GM18526 (cell line): ENCODE measurements around the gene ATP2C2.

Source experiments
- POLR2A ChIP-seq: IDR thresholded peaks from 3 replicates; pipeline ENCODE4 v1.6.1; 2011; ENCODE audit not compliant: insufficient read length; ENCODE audit errors: extremely low read depth

Gene ATP2C2

DNA sequence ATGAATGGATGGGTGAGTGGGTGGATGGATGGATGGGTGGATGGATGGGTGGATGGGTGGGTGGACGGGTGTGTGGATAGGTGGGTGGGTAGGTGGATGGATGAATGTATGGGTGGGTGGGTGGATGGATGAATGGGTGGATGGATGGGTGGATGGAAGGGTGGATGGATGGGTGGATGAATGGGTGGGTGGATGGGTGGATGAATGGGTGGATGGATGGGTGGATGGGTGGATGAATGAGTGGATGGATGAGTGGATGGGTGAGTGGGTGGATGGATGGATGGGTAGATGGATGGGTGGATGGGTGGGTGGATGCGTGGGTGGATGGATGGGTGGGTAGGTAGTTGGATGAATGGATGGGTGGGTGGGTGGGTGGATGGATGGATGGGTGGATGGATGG, 13.2 kb upstream of the ATP2C2 start:
- no peak for TF ChIP-seq POLR2A

DNA sequence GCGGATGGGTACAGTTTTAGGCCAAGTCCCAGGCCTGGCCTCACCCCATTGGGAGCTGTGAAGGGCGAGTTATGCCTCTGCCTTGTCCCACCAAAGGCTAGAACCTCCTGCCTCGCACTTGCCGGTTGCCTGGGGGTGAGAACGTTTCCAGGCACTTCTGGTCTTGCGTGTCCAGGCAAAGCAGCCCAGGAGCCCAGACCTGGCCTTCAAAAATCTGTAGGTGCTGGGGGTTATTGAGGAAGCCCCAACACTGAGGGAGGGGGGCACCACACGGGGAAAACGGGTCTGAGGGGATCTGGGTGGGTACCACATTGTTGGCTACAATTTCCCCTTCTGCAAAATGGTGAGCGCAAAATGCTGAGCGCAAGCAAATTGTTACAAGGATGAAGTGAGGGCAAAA, 12.2 kb upstream of the ATP2C2 start:
- TF ChIP-seq POLR2A: no peak

DNA sequence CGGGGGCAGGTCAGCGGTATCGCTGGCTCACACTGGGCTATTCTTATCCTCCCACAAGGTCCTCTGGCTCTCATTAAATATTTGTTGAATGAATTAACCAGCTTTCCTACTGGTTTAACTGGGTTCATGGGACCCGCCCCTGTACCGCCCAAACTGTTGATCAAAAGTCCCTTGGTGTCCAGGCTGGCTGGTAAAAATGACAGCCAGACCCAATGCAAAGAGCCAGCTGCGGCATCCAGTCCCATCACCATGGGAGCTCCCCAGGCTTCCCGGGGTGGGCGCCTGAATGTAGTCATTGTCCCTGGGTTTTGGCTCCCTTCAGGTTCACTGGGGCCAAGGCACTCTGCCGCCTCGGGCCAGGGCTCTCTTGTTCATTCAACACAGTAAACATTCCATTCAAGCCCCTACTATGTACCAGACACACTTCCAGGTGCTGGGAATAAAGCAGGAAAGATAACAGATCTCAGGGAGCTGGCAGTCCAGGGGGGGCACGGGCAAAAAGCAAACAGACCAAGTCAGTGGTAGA, 11.7 kb upstream of the ATP2C2 start:
- TF ChIP-seq POLR2A: no peak

DNA sequence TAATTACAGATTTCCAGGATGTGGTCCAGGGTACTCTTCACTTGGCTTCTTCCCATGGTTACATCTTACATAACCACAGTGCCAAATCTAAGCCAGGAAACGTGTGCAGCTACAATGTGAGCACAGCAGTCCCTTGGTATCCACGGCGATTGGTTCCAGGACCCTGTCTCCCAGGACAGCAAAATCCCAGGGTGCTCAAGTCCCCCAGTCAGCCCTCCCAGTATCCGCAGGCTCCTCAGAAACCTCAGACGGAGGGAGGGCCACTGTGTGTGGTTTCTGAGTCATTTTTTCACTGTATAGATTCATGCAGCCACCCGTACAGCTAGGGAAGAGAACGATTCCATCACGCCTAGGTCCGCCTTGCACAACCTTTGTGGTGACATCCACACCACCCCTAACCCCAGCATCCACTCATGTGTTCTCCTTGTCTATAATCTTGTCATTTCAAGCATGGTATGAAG, 11.1 kb upstream of the ATP2C2 start:
- TF ChIP-seq POLR2A: no peak

DNA sequence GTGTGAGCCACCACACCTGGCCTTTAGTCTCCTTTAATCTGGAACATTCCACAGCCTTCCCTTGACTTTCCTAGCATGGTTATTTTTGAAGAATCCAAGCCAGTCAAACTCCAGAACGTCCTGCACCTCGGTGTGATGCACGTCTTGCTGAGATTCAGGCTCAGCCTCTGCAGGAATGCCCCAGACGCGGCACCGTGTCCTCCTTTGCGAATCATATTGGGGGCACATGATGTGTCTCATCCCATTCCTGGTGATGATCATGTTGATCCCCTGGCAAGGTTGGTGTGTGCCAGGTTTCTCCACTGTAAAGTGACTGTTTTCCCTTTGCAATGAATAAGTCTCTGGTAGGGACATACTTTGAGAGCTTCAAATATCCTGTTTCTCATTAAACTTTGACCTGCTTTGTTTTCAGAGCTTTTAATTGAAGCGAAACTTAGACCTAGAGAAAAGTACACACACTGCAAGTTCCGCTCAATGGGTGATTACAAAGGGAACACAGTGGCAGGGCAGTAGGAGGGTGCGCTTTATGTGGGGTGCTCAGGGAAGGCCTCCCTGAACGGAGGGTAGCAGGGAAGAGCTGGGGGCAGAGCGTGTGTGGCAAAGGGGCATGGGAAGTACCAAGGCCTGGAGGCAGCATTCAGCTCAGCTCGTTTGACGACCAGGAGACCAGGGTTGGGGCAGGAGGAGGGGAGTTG, 9.6 kb upstream of the ATP2C2 start:
- TF ChIP-seq POLR2A: no peak

DNA sequence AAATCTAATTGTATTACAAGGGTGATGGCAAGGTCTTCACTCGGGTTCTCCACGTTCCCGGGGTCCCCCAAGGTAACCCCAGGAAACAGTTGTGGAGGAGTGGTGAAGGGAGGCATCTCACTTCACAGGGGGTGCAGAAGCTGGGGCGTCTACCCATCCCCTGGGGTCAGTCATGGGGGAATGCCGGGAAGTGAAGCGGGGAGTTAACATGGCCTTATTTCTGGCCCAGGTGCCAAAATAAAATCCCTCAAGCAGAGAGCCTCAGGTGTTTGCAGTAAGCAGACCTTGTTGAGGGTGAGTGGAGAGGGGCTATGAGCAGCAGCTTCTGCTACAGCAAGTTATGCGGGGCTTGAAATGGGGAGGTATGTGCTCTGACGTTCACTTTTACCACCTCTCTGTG, 9.0 kb upstream of the ATP2C2 start:
- no peak for TF ChIP-seq POLR2A

DNA sequence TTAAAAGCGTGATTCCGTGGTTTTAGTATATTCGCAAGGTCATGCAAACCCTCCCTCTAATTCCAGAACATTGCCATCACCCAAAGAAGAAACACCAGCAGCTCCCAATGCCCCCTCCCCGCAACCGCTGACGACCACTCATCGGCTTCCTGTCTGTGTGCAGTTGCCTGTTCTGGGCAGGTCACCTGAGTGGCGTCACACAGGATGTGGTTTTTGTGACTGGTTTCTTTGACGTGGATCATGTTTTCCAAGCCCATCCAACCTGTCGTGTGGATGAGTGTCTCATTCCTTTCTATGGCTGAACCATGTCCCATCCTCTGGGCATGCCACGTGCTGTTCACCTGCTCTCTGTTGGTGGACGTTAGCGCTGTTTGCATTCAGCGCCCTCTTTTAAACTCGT, 8.2 kb upstream of the ATP2C2 start:
- TF ChIP-seq POLR2A: no peak

DNA sequence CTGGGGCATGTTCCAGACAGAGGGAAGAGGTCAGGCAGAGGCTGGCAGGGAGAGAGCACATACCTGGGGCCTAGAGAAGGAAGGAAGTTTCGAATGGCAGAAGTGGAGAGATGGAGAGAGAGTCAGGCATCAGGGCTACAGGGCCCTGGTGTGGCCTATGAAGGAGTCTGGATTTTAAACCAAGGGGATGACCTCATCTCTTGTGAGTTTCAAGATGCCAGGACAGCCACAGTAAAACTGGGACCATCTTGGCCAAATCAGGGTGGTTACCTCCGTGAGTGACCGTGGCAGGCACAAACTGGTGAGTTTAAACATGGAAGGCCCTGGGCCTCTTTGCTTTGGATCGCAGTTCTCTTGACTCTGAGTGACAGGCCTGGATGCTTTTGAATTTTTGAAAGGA, 7.6 kb upstream of the ATP2C2 start:
- TF ChIP-seq POLR2A: no peak

DNA sequence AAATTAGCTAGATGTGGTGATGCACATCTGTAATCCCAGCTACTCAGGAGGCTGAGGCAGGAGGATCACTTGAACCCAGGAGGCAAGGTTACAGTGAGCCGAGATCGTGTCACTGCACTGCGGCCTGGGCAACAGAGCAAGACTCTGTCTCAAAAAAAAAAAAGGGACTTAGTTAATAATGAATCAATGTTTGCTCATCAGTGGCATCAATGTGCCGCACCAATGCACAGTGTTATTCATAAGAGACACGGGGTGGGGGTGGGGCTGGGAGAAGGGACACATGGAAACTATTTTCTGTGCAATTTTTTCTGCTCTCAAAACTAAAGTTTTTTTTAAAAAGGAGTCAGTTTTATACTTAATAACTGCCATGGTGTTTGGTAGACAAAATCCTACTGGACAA, 6.8 kb upstream of the ATP2C2 start:
- no peak for TF ChIP-seq POLR2A

DNA sequence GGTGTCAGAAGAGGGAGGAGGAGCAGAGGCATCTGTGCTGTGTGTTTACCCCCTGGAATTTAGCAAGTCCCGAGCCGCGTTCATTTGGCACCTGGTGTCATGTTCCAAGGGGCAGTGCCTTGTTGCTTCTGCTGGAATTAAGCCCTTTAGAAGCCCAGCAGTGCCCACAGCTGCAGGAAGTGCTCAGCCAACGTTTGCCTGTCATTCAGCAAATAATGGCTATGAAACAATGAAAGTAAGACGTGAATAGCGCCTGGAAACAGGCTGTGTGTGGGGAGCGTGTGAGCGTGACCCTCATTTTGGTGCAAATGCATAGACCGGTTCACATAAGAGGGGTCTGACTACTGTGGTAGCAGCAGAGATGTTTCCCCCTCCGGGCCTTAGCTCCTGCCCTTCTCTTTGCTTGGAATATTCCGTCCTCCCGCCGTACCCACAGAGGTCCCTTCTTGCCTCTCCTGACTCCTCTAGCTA, 5.8 kb upstream of the ATP2C2 start:
- TF ChIP-seq POLR2A: no peak

DNA sequence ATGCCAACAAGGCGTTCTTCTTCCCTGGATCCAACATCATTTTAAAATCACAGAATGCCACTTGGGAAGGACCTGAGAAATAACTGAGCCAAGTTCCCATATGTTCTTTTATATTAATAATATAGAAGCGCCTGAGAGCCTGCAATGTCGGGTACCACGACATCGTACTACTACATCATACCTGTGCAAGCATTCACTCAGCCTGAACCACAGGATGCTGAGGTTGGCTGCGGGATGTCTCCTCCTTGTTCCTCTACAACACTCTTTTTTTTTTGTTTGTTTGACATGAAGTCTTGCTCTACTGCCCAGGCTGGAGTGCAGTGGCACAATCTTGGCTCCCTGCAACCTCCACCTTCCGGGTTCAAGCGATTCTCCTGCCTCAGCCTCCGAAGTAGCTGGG, 2.1 kb upstream of the ATP2C2 start:
- TF ChIP-seq POLR2A: no peak

DNA sequence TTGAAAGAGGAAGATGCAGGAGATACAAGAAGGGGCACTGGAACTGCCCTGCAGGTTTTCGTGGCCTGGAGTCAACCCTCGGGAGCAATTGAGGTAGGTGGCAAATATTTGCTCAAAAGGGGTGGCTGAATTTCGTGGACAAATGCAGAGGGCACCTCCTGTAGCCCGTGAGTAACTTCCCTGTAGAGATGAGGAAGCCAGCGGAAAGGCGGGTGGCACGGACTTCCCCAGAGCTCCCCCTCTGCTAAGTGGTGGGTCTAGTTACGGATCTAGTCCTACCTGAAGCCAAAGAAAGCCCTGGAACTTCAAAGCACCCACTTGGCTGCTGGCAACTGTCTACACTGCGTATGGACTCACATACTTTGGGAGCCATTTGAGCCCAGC, 1.0 kb upstream of the ATP2C2 start:
- TF ChIP-seq POLR2A: no peak

DNA sequence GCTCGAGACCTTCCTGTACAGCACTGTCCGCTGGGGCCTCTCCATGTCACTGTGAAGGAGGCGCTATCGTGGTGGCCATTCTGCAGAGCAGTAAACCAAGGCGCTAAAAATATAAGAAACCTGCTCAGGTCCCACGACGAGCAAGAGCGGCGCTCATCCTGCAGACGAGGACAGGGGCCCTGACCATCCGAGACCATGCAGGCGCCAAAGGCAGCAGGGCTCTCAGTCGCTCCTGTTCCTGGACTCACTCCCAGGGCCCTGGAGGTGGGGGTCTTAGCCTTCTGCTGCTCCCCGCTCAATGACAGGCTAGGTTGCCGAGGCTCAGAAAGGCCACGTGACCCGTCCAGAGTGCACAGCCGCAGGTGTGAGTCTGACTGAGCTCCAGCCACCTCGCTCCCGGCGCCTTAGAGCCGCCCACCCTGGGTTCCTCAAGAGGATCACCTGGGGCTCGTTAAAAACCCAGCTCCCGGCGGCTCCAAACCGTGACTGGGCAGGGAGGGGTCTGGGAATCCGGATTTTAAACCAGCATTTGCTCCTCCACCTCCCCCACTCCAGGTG, 509 bp upstream of the ATP2C2 start:
- TF ChIP-seq POLR2A: no peak

DNA sequence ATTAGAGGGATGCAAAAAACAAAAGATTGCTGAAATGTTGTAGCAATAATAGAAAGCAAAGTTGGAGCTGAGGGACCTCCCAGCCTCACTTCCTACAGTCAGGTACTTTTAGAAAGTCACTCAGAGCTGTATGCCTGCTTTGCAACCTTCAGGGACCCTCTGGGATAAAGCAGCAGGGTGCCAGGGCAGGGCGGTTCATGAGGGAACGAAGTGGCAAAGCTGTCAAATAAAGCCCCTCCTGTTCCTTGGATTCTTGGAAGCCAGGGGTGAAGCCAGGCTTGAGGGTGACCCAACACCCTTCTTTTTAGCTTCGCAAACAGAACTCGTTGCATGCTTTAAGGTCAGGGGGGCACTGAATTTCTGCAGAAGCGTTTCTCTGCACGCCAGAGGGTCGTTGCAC, 767 bp downstream of the ATP2C2 start:
- TF ChIP-seq POLR2A: no peak

DNA sequence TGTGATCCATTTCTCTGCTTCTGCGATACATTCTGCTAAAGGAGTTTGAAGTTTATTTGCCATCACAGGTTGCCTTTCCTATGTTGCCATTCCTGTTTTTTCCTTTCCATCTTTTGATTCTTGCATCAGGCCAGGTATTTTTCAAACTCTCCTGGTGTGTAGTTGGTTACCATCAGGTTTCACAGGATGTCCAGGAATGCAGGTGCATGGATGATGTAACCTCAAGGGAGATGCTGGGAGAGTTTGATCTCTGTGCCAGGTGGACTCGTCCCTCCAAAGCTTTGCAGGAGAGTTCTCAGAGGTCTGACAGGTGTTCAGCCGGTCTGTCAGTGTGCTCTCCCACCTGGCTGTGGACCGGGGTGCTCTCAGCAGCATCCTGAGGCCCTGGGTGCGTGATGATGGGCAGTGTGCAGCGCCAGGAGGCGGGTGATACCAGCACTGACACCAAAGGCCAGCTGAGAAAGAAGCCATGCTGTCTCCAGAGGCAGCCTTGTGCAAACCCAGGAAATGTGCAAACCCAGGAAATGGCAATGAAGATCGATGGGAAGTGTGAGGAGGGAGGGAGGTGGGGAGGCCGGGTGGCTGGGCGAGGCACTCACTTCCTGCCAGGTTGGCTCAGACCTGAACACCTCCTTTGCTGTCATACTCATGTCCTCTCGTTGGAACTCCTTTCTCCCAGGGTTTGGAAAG, 1.7 kb downstream of the ATP2C2 start:
- no peak for TF ChIP-seq POLR2A
